Transverse colon (tissue), 4 donors: ENCODE data around the gene ZBBX.

ENCODE experiments used
- CTCF ChIP-seq, 5 experiments: fragments of 200-600 bp in 3 of 5; fragments of 450-650 bp in 2 of 5; sonication (generic) in 3 of 5; IDR thresholded peaks; 1 replicate in 2 of 5; 2 replicates in 3 of 5; pipeline ENCODE4 v1.5.1; 2016 to 2017; ENCODE audit warnings: antibody characterized with exemption in 5 of 5, inconsistent platforms in 3 of 5, mild to moderate bottlenecking in 2 of 5, moderate library complexity in 1 of 5
- EP300 ChIP-seq: sonication (generic); formaldehyde crosslinking; IDR thresholded peaks from one replicate; pipeline ENCODE4 v1.6.1; 2017; ENCODE audit warnings: antibody characterized with exemption, low read depth
- POLR2A ChIP-seq: fragments of 450-650 bp; IDR thresholded peaks from one replicate; pipeline ENCODE4 v1.6.1; 2016; ENCODE audit warnings: antibody characterized with exemption, mild to moderate bottlenecking, moderate library complexity
- POLR2AphosphoS5 ChIP-seq, 3 donors: sonication (generic); formaldehyde crosslinking; IDR thresholded peaks; one replicate each; pipeline ENCODE4 v1.6.1; 2016; ENCODE audit warnings: antibody characterized with exemption in 3 of 3

DNA sequence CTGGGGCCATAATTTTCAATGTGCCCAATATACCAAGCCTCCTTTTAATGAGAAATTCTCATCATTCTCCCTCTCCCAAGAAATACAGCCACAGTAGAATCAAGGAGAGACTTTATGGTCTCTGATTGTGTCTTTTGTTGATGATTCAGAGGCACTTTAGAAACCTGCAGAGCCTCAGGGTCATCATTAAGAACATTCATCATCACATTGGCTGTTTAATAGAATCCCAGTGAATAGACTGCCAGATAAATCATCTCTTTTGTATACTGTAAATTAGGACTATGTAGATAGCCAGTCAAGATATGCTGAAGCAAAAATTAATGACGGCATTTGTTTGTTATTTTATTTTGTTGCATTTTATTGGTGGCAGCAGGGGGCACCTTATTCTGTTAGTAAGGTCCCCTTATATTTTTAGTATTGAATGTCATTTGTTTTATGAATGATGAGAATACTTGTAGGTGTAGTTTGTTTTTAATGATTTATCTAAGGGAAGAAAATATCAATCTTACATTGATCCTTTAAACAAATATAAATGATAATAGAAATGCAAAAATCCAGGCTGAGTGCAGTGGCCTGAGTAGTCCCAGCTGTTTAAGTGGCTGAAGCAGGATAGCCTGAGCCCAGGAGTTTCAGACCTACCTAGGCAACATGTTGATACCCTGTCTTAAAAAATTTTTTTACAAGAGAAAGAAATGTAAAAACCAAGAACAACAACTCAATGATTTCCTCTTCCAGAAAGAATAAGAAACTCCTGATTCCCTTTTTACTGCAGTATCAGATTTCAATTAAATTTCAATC is 138.8 kb downstream of the ZBBX start:
- TF ChIP-seq CTCF (IDR thresholded peaks at IDR 0.05) (no peak), POLR2AphosphoS5 (IDR thresholded peaks at IDR 0.05) (no peak), POLR2A (no peak), EP300 (no peak)
